Neural progenitor cell (in vitro differentiated cells): ENCODE results near the gene KIF16B. TPM values are rescaled to one million over a fixed set of nuclear protein-coding genes. Genes with fewer than 3 reads are reported as not detected.
"Not testable (repeated sequence)": the region's sequence is repeated elsewhere in the genome, so short reads cannot be mapped to it uniquely, and the experiment has no call there.

Experiments used
- DNase-seq: peaks from one replicate; pipeline ENCODE4 v3.0.0-alpha.2; 2016; ENCODE audit warnings: low spot score
- H2AFZ ChIP-seq: fragments of 200-600 bp; sonication (generic); replicated peaks from 2 replicates; pipeline ENCODE4 v1.6.1; 2016; ENCODE audit warnings: antibody characterized with exemption
- H3F3A ChIP-seq: fragments of 200-600 bp; sonication (generic); 2 replicates; pipeline ENCODE4 v1.6.1; 2016; ENCODE audit warnings: antibody characterized with exemption, low read depth
- H3K27ac ChIP-seq: fragments of 200-600 bp; sonication (generic); 2 replicates; pipeline ENCODE4 v1.5.1; 2016; ENCODE audit warnings: mild to moderate bottlenecking
- H3K27me3 ChIP-seq: fragments of 200-600 bp; sonication (generic); 2 replicates; pipeline ENCODE4 v1.6.1; 2016; ENCODE audit warnings: mild to moderate bottlenecking, moderate library complexity
- H3K36me3 ChIP-seq: fragments of 200-600 bp; sonication (generic); 2 replicates; pipeline ENCODE4 v1.5.1; 2016
- H3K4me1 ChIP-seq: fragments of 200-600 bp; sonication (generic); 2 replicates; pipeline ENCODE4 v1.6.1; 2016; ENCODE audit warnings: mixed run types
- H3K4me2 ChIP-seq: fragments of 200-600 bp; sonication (generic); 2 replicates; pipeline ENCODE4 v1.6.1; 2016
- H3K4me3 ChIP-seq: fragments of 200-600 bp; sonication (generic); 2 replicates; pipeline ENCODE4 v1.5.1; 2016
- H3K79me2 ChIP-seq: fragments of 200-600 bp; sonication (generic); 2 replicates; pipeline ENCODE4 v1.6.1; 2016; ENCODE audit warnings: low read depth
- H3K9ac ChIP-seq: fragments of 200-600 bp; sonication (generic); 2 replicates; pipeline ENCODE4 v1.6.1; 2016
- H3K9me3 ChIP-seq: fragments of 200-600 bp; sonication (generic); 2 replicates; pipeline ENCODE4 v1.5.1; 2016; ENCODE audit warnings: low read depth
- H4K20me1 ChIP-seq: fragments of 200-600 bp; sonication (generic); 2 replicates; pipeline ENCODE4 v1.6.1; 2016; ENCODE audit warnings: low read depth
- H3K27ac Mint-ChIP-seq: 3 replicates; pipeline ENCODE4 v1.8.0; 2021; ENCODE audit warnings: mixed read lengths
- H3K27me3 Mint-ChIP-seq: 2 replicates; pipeline ENCODE4 v1.8.0; 2022; ENCODE audit warnings: low read depth, mild to moderate bottlenecking, inconsistent platforms, moderate library complexity, mixed read lengths; ENCODE audit not compliant: insufficient read depth
- H3K36me3 Mint-ChIP-seq: 3 replicates; pipeline ENCODE4 v1.8.0; 2021; ENCODE audit warnings: mixed read lengths
- H3K4me1 Mint-ChIP-seq: 3 replicates; pipeline ENCODE4 v1.8.0; 2021; ENCODE audit warnings: mixed read lengths
- H3K4me3 Mint-ChIP-seq: 3 replicates; pipeline ENCODE4 v1.8.0; 2021; ENCODE audit warnings: mild to moderate bottlenecking, moderate library complexity, mixed read lengths
- H3K9me3 Mint-ChIP-seq: 3 replicates; pipeline ENCODE4 v1.8.0; 2020; ENCODE audit warnings: mixed read lengths
- CTCF ChIP-seq: fragments of 200-600 bp; sonication (generic); IDR thresholded peaks from 2 replicates; pipeline ENCODE4 v1.5.1; 2017; ENCODE audit warnings: antibody characterized with exemption, mild to moderate bottlenecking
- EZH2 ChIP-seq: fragments of 200-600 bp; sonication (generic); IDR thresholded peaks from 2 replicates; pipeline ENCODE4 v1.6.1; 2017; ENCODE audit warnings: antibody characterized with exemption, mild to moderate bottlenecking, moderate library complexity
- EZH2phosphoT487 ChIP-seq: fragments of 200-600 bp; sonication (generic); IDR thresholded peaks from 2 replicates; pipeline ENCODE4 v1.6.1; 2017; ENCODE audit warnings: antibody characterized with exemption
- total RNA-seq: library from RNA; depleted of rRNA; stranded (reverse); fragments of >200 nt; gene quantifications from 2 replicates; pipeline ENCODE4 v1.2.3, GENCODE V29; 2015; ENCODE audit warnings: low replicate concordance

Gene KIF16B
- total RNA-seq, 1 donor from 2014 or later = 15.5 TPM

- Histone ChIP-seq H3K4me1 (peaks cover 3% of the 10 kb centered on the region), H3K79me2 (peaks cover 27% of the 10 kb centered on the region), H3K4me3 (no peak overlapping the region), H3K27ac (no peak overlapping the region), H4K20me1 (no peaks in the 10 kb centered on the region), H3K27me3 (no peaks in the 10 kb centered on the region), H3K4me2 (no peak overlapping the region), H3K9ac (no peak overlapping the region), H2AFZ (no peak overlapping the region), H3K36me3 (no peaks in the 10 kb centered on the region), H3K9me3 (no peaks in the 10 kb centered on the region), H3F3A (peaks cover 22% of the 10 kb centered on the region)
- no peak overlapping the region for H3K27ac Mint-ChIP-seq
- no peaks in the 10 kb centered on the region for H3K9me3 Mint-ChIP-seq
- no peak for DNase-seq
- H3K27me3 Mint-ChIP-seq = peaks cover 2% of the 10 kb centered on the region
- H3K4me3 Mint-ChIP-seq = no peak overlapping the region
- no peaks in the 10 kb centered on the region for H3K36me3 Mint-ChIP-seq
- TF ChIP-seq EZH2phosphoT487 = no peak
- no peak for TF ChIP-seq EZH2
- no peak for TF ChIP-seq CTCF
- H3K4me1 Mint-ChIP-seq = peaks cover 32% of the 10 kb centered on the region
Measured at GRCh38 chr20:16571333-16571732, 1.9 kb downstream of the KIF16B start.

DNA sequence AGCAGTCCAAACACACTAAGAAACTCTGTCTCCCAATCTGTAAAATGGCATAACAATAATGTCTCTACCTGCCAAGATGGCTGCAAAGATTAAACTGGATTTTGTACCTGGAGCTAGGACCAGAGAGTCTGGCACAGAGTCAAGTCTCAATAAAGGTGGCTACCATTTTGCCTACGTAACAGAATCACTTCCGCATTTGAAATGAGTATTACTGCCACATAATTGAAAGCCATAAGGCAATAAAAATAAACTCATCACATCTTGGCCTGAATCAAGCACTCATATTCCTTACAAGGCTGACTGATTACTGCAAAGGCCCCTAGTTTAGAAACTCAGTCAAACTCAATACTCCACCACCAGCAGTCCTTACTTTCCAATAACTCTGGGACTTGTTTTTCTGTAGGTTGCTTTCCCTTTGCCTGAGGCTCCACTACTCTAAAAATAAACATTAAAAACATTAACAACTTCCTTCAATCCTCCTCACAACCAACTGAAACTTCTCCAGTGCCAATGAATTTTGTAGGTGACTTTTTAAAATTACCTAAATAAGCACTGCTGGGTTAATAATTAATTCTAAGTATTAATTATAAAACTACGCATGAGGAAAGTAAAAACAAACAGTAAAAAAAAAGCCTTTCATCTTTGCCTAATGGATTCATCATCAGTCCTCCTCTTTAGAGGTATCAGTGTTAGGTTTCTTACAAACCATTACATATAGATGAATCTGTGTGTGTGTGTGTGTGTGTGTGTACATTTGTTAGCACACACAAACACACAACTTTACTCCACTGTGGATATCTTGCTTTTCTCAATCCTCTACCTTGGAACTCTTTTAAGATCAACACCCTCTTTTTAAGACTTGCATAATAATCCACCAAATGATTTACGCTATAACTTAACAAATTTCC lies 3.7 kb downstream of the KIF16B start:
- H3K27ac Mint-ChIP-seq = no peak overlapping the region
- H3K36me3 Mint-ChIP-seq = no peaks in the 10 kb centered on the region
- Histone ChIP-seq H3K36me3 (no peaks in the 10 kb centered on the region), H3K79me2 (peaks cover 27% of the 10 kb centered on the region), H3K4me2 (no peak overlapping the region), H3F3A (peaks cover 9% of the 10 kb centered on the region), H3K4me1 (no peaks in the 10 kb centered on the region), H3K9me3 (no peaks in the 10 kb centered on the region), H3K27ac (no peak overlapping the region), H3K4me3 (no peak overlapping the region), H2AFZ (no peak overlapping the region), H4K20me1 (no peaks in the 10 kb centered on the region), H3K9ac (no peak overlapping the region), H3K27me3 (no peaks in the 10 kb centered on the region)
- no peaks in the 10 kb centered on the region for H3K27me3 Mint-ChIP-seq
- no peak for DNase-seq
- peaks cover 24% of the 10 kb centered on the region for H3K4me1 Mint-ChIP-seq
- H3K9me3 Mint-ChIP-seq = no peaks in the 10 kb centered on the region
- H3K4me3 Mint-ChIP-seq = no peak overlapping the region
- no peak for TF ChIP-seq EZH2phosphoT487

DNA sequence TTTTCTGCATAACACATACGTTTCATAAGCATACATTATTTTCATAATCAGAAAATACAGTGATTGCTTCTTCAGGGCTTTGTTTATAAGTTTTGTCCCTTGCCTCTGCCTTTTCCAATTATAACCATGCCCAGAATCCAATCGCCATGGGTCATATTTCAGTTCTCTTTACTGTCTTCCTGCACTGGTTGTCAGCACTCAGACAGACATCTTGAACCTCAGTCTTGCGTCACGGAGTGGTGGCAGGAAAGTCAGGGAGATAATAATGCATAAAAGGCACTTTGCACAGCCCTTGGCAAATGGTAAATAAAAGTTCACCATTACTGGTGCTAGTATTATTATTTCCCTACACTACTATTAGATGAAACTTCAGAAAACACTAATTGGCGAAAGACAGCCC lies 7.2 kb downstream of the KIF16B start:
- TF ChIP-seq EZH2phosphoT487 (no peak), CTCF (no peak)
- Histone ChIP-seq H3K4me2 (no peak overlapping the region), H4K20me1 (no peaks in the 10 kb centered on the region), H3K36me3 (no peaks in the 10 kb centered on the region), H3K9me3 (no peaks in the 10 kb centered on the region), H3K4me3 (no peak overlapping the region), H3K9ac (no peak overlapping the region), H3K27me3 (no peaks in the 10 kb centered on the region), H3K4me1 (peaks cover 8% of the 10 kb centered on the region), H3K79me2 (peaks cover 9% of the 10 kb centered on the region), H3K27ac (no peak overlapping the region), H3F3A (no peaks in the 10 kb centered on the region), H2AFZ (no peak overlapping the region)
- Mint-ChIP-seq H3K36me3 (no peaks in the 10 kb centered on the region), H3K4me1 (peaks cover 13% of the 10 kb centered on the region), H3K27me3 (no peaks in the 10 kb centered on the region), H3K4me3 (no peak overlapping the region), H3K27ac (no peak overlapping the region), H3K9me3 (no peaks in the 10 kb centered on the region)
- no peak for DNase-seq

DNA sequence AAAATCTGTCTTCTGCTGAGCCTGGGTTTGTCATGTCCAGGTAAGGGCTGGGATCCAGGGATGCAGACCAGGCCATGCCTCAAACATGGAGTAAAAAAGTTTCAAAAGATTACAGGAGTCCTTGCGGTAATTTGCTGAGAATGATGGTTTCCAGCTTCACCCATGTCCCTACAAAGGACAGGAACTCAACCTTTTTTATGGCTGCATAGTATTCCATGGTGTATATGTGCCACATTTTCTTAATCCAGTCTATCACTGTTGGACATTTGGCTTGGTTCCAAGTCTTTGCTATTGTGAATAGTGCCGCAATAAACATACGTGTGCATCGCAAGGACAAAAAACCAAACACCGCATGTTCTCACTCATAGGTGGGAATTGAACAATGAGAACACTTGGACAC lies 9.2 kb downstream of the KIF16B start:
- H3K4me1 Mint-ChIP-seq, H3K79me2 ChIP-seq, H3K36me3 ChIP-seq, H3K9ac ChIP-seq, H3K27me3 Mint-ChIP-seq, H3K27me3 ChIP-seq, H2AFZ ChIP-seq, H3K4me3 ChIP-seq, H3K4me1 ChIP-seq, H3K9me3 ChIP-seq, DNase-seq, H4K20me1 ChIP-seq, H3K36me3 Mint-ChIP-seq, H3K9me3 Mint-ChIP-seq, H3K4me2 ChIP-seq, H3F3A ChIP-seq, H3K4me3 Mint-ChIP-seq, H3K27ac Mint-ChIP-seq, H3K27ac ChIP-seq: not testable (repeated sequence)
